Activated T-helper 17 cell treated with anti-CD3 and anti-CD28 coated beads, Interleukin-2, amount 50 U/mL, for 72 hours (primary cell): ENCODE results near the gene CFAP46. TPM values are rescaled to one million over a fixed set of nuclear protein-coding genes. Genes with fewer than 3 reads are reported as not detected.

Experiments
- ATAC-seq: fragments of 150-1000 bp; cut with Tn5 transposase; replicated peaks from 2 replicates; pipeline ENCODE4 v1.10.0; 2021; ENCODE audit warnings: mild to moderate bottlenecking, moderate library complexity
- H3K27ac Mint-ChIP-seq: one replicate; pipeline ENCODE4 v1.8.0; 2022; ENCODE audit warnings: mixed read lengths
- H3K27me3 Mint-ChIP-seq: one replicate; pipeline ENCODE4 v1.8.0; 2022; ENCODE audit warnings: mixed read lengths
- H3K36me3 Mint-ChIP-seq: one replicate; pipeline ENCODE4 v1.8.0; 2022; ENCODE audit warnings: low read depth, mild to moderate bottlenecking, mixed read lengths
- H3K4me1 Mint-ChIP-seq: one replicate; pipeline ENCODE4 v1.8.0; 2022; ENCODE audit warnings: mixed read lengths
- H3K4me3 Mint-ChIP-seq: one replicate; pipeline ENCODE4 v1.8.0; 2022; ENCODE audit warnings: mild to moderate bottlenecking, mixed read lengths
- H3K9me3 Mint-ChIP-seq: one replicate; pipeline ENCODE4 v1.8.0; 2022; ENCODE audit warnings: mixed read lengths
- total RNA-seq, 2 donors: library from RNA; stranded (reverse); gene quantifications; one replicate each; pipeline ENCODE4 v1.2.3, GENCODE V29; 2022

CFAP46 gene
- total RNA-seq, 2 donors from 2014 or later = not detected

- Mint-ChIP-seq H3K4me1 (no peaks in the 10 kb centered on the region), H3K36me3 (no peaks in the 10 kb centered on the region), H3K9me3 (no peaks in the 10 kb centered on the region), H3K27ac (no peak overlapping the region), H3K27me3 (peaks cover 6% of the 10 kb centered on the region), H3K4me3 (no peak overlapping the region)
- no peak for ATAC-seq
Measured at GRCh38 chr10:132983252-132984007, 41.1 kb upstream of the CFAP46 start.

- Mint-ChIP-seq H3K4me1 (no peaks in the 10 kb centered on the region), H3K4me3 (no peak overlapping the region), H3K36me3 (no peaks in the 10 kb centered on the region), H3K9me3 (no peaks in the 10 kb centered on the region), H3K27me3 (peaks cover 10% of the 10 kb centered on the region), H3K27ac (no peak overlapping the region)
- no peak for ATAC-seq
Measured at GRCh38 chr10:132982301-132982989, 40.1 kb upstream of the CFAP46 start.

- Mint-ChIP-seq H3K4me3 (no peak overlapping the region), H3K27me3 (peaks cover 10% of the 10 kb centered on the region), H3K9me3 (no peaks in the 10 kb centered on the region), H3K4me1 (no peaks in the 10 kb centered on the region), H3K27ac (no peak overlapping the region), H3K36me3 (no peaks in the 10 kb centered on the region)
- no peak for ATAC-seq
Measured at GRCh38 chr10:132981746-132982145, 39.4 kb upstream of the CFAP46 start.

- H3K9me3 Mint-ChIP-seq = no peaks in the 10 kb centered on the region
- no peaks in the 10 kb centered on the region for H3K4me1 Mint-ChIP-seq
- ATAC-seq = no peak
- H3K36me3 Mint-ChIP-seq = no peaks in the 10 kb centered on the region
- H3K27ac Mint-ChIP-seq = no peak overlapping the region
- H3K4me3 Mint-ChIP-seq = no peak overlapping the region
- peaks cover 10% of the 10 kb centered on the region for H3K27me3 Mint-ChIP-seq
Measured at GRCh38 chr10:132981173-132981555, 38.8 kb upstream of the CFAP46 start.

- H3K9me3 Mint-ChIP-seq = no peaks in the 10 kb centered on the region
- H3K27ac Mint-ChIP-seq = no peak overlapping the region
- H3K36me3 Mint-ChIP-seq = no peaks in the 10 kb centered on the region
- no peak overlapping the region for H3K4me3 Mint-ChIP-seq
- H3K27me3 Mint-ChIP-seq = peaks cover 15% of the 10 kb centered on the region
- ATAC-seq = no peak
- no peaks in the 10 kb centered on the region for H3K4me1 Mint-ChIP-seq
Measured at GRCh38 chr10:132980426-132981172, 38.2 kb upstream of the CFAP46 start.

GRCh38 chr10:132979491-132980425, 37.4 kb upstream of the CFAP46 start:
- Mint-ChIP-seq H3K36me3 (no peaks in the 10 kb centered on the region), H3K4me3 (no peak overlapping the region), H3K27ac (no peak overlapping the region), H3K4me1 (no peaks in the 10 kb centered on the region), H3K9me3 (no peaks in the 10 kb centered on the region), H3K27me3 (peaks cover 16% of the 10 kb centered on the region)
- no peak for ATAC-seq

- no peaks in the 10 kb centered on the region for H3K9me3 Mint-ChIP-seq
- H3K27me3 Mint-ChIP-seq = peaks cover 16% of the 10 kb centered on the region
- H3K36me3 Mint-ChIP-seq = no peaks in the 10 kb centered on the region
- no peaks in the 10 kb centered on the region for H3K4me1 Mint-ChIP-seq
- H3K4me3 Mint-ChIP-seq = no peak overlapping the region
- no peak overlapping the region for H3K27ac Mint-ChIP-seq
- ATAC-seq = no peak
Measured at GRCh38 chr10:132978542-132978941, 36.2 kb upstream of the CFAP46 start.

- H3K27me3 Mint-ChIP-seq = peaks cover 16% of the 10 kb centered on the region
- ATAC-seq = no peak
- no peak overlapping the region for H3K27ac Mint-ChIP-seq
- H3K4me1 Mint-ChIP-seq = no peaks in the 10 kb centered on the region
- H3K9me3 Mint-ChIP-seq = no peaks in the 10 kb centered on the region
- H3K4me3 Mint-ChIP-seq = no peak overlapping the region
- no peaks in the 10 kb centered on the region for H3K36me3 Mint-ChIP-seq
Measured at GRCh38 chr10:132977807-132978206, 35.4 kb upstream of the CFAP46 start.

- Mint-ChIP-seq H3K36me3 (no peaks in the 10 kb centered on the region), H3K4me3 (no peak overlapping the region), H3K4me1 (no peaks in the 10 kb centered on the region), H3K27ac (no peak overlapping the region), H3K9me3 (no peaks in the 10 kb centered on the region), H3K27me3 (peaks cover 16% of the 10 kb centered on the region)
- ATAC-seq = no peak
Measured at GRCh38 chr10:132977076-132977475, 34.7 kb upstream of the CFAP46 start.

GRCh38 chr10:132975831-132976682, 33.7 kb upstream of the CFAP46 start:
- Mint-ChIP-seq H3K9me3 (no peaks in the 10 kb centered on the region), H3K27me3 (peaks cover 22% of the 10 kb centered on the region), H3K4me3 (no peak overlapping the region), H3K36me3 (no peaks in the 10 kb centered on the region), H3K27ac (no peak overlapping the region), H3K4me1 (no peaks in the 10 kb centered on the region)
- ATAC-seq = no peak

GRCh38 chr10:132974886-132975830, 32.8 kb upstream of the CFAP46 start:
- no peaks in the 10 kb centered on the region for H3K4me1 Mint-ChIP-seq
- H3K27me3 Mint-ChIP-seq = peaks cover 24% of the 10 kb centered on the region
- H3K9me3 Mint-ChIP-seq = no peaks in the 10 kb centered on the region
- no peaks in the 10 kb centered on the region for H3K36me3 Mint-ChIP-seq
- H3K27ac Mint-ChIP-seq = no peak overlapping the region
- no peak overlapping the region for H3K4me3 Mint-ChIP-seq
- no peak for ATAC-seq

GRCh38 chr10:132974249-132974796, 32.0 kb upstream of the CFAP46 start:
- ATAC-seq = no peak
- Mint-ChIP-seq H3K27me3 (peaks cover 26% of the 10 kb centered on the region), H3K4me1 (no peaks in the 10 kb centered on the region), H3K4me3 (no peak overlapping the region), H3K36me3 (no peaks in the 10 kb centered on the region), H3K9me3 (no peaks in the 10 kb centered on the region), H3K27ac (no peak overlapping the region)
